Nucleus accumbens (tissue), 56 donors: ENCODE data around the gene CDKN1C.

Experiments
- DNase-seq, 56 donors: peaks; one replicate each; lab custom pipeline; 2025; lab: John Stamatoyannopoulos, UW

The CDKN1C gene

GRCh38 chr11:2890466-2891294 is 5.1 kb upstream of the CDKN1C start:
- no peak for DNase-seq

GRCh38 chr11:2889362-2890273 is 4.0 kb upstream of the CDKN1C start:
- DNase-seq, result no peak

DNA sequence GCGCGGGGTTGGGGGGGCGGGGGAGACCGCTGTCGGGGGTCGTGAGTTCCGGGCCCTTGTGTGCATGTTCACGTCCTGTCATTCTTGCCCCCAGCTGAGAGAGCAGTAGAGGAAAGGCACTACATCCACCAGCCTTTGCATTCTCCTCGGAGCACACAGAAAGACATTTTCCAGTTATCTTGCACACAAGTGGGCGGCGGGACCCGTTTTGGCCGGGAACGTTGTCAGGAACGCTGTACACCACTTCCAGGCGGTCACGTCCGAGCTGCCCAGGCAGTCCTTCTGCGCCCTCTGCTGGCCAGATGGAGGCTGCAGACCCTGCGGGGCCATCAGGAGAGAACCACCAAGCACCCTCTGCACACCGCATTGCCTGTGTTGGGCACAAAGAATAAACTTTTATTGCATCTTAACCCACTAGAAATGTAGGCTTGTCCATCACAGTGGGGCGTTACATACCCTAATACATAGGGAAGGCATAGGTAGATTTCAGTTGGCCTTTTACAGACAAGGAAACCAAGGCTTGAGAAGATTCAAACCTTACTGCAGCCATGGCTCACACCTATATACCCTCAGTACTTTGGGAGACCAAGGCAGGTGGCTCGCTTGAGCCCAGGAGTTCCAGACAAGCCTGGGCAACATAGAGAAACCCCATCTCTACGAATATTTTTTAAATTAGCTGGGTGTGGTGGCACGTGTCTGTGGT is 2.8 kb upstream of the CDKN1C start:
- peak in 53 of 56 donors; percentile 32 to 93 (median 76) for DNase-seq

DNA sequence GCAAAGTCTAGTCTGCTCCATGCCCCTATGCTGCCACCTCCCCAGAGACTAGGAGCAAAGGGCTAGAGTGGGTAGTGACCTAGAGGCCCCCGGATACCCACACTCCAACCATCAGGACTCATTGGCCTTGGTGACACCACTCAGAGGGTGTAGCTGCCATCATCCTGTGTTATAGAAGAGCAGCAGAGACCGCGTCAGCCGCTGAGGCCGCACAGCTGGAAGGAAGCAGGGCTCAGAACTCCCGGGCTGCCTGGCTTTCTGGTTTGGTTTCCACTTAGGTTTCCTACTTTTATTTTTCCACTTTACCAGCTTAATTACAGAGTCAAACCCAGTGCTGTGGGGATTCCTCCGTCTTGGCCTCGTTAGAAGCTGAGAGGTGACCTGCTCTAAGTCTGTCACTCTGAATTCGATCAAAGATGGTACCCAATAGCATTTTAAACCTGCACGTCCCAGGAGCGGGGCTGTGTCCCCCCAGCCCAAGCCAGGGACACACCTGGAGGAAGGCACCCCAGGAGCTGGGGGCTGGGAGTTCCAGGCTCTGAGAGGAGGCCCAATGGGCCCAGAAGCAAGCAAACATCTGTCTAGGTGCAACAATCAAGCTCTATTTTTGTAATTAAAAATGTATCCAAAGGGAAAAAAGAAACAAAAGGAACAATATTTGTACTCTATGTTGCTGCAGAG is 2.1 kb upstream of the CDKN1C start:
- DNase-seq, result no peak

DNA sequence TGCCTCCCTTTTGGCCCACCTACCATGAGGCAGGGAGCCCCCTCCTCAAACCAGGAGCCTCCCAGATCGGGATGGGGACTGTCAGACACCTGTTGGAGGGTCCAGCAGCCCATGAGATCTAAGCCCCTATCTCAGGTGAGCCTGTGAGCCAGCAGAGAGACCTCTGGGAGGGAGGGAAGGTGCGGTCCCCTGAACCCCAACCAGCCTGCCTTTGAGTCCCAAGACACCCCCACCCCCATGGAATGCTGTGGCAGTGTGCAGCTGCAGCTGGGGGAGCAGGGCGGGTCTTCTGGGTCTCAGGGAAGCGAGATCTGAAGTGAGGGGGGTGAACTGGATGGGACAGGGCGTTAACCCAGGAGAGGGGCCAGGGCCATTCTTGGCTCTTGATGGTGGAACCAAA is 1.4 kb upstream of the CDKN1C start:
- no peak for DNase-seq

- peak in 21 of 56 donors; percentile 32 to 78 (median 61) for DNase-seq
Measured at GRCh38 chr11:2886191-2886894, 768 bp upstream of the CDKN1C start.

DNA sequence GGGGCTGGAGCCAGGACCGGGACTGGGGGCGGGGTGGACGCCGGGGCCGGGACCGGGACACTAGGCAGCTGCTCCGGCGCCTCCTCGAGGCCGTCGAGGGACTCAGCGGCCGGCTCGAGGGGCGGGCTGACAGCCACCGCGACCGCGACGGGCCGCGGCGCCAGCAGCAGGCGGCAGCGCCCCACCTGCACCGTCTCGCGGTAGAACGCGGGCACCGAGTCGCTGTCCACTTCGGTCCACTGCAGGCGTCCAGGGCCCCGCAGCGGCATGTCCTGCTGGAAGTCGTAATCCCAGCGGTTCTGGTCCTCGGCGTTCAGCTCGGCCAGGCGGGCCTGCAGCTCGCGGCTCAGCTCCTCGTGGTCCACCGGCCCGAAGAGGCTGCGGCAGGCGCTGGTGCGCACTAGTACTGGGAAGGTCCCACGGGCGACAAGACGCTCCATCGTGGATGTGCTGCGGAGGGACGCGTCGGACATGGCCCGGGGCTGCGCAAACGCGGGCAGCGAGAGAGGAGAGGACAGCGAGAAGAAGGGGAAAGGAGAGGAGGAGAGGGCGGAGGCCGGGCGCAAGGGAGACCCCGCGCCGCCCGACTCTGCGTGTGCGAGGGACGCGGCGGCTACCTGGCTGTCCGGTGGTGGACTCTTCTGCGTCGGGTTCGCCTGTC is 428 bp downstream of the CDKN1C start:
- peak in 32 of 56 donors; percentile 18 to 79 (median 52) for DNase-seq

DNA sequence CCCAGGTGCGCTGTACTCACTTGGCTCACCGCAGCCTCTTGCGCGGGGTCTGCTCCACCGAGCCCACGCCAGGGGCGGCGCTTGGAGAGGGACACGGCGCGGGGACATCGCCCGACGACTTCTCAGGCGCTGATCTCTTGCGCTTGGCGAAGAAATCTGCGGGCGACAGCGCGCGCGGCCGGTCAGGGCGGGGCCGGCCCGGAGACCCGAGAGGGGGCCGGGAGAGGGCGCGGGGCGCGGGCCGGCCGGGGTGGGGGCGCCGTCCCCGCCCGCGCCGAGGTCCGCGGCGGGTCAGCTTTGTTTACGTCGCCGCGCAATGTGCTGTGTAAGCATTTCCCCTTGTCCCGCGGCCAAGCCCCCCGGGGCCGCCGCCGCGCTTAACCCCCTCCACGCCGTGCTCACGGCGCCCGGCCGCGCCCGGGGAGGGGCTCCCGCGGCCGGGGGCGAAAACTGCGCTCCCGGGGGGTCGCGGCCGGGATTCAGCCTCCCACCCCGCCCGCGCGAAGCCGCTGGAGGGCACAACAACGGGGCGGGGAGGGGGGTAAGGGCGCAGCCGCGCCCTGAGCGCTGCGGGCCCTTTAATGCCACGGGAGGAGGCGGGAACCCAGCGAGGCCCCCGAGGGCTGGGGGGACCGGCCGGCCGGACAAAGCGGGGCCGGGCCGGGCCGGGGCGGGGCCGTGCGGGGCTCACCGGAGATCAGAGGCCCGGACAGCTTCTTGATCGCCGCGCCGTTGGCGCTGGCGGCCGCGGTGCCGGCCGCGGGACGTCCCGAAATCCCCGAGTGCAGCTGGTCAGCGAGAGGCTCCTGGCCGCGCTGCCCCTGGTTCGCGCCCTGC is 1.4 kb downstream of the CDKN1C start:
- DNase-seq, result peak in 13 of 56 donors; percentile 12 to 65 (median 41)

- no peak for DNase-seq
Measured at GRCh38 chr11:2883640-2883978, 2.0 kb downstream of the CDKN1C start.

GRCh38 chr11:2882396-2883110 is 3.0 kb downstream of the CDKN1C start:
- no peak for DNase-seq

DNA sequence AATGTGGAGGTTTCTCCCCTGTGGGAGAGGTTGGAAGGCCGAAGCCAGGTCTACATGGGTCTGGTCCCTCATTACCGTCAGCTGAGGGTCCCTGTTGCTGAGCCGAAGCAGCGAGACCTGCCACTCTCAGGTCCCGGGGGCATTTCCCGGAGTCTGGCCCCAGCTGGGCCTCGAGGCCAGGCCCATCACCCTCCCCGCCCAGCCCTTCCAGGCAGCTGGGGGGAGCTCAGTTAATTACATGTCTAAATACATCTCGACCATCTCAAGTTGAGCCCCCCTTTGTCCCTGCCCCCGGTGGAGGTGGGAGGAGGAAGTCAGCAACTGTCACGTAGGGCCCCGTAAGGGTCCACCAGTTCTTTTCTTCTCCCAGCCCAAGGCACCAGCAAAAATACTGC is 3.6 kb downstream of the CDKN1C start:
- DNase-seq, result no peak

- DNase-seq, result no peak
Measured at GRCh38 chr11:2881076-2881980, 4.2 kb downstream of the CDKN1C start.

DNA sequence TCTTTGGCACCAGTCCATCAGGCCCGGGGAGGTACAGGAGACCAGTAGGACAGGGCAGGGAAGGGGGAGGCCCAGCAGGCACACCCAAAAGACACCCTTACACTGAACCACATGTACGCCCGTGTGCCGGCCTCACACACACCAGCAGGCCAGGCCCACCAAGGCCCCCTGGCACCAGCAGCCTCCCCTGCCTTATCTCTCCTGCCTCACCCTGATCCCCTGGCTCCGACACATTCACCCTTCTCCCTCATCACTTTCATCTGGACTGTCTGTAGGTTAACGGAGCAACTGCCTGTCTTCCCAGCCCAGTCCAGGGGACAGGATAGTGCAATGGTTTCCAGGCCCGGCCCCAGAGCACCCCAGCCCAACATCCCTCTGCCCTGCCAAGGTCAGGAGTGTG is 4.9 kb downstream of the CDKN1C start:
- no peak for DNase-seq

- DNase-seq, result no peak
Measured at GRCh38 chr11:2878782-2879181, 6.8 kb downstream of the CDKN1C start.

DNA sequence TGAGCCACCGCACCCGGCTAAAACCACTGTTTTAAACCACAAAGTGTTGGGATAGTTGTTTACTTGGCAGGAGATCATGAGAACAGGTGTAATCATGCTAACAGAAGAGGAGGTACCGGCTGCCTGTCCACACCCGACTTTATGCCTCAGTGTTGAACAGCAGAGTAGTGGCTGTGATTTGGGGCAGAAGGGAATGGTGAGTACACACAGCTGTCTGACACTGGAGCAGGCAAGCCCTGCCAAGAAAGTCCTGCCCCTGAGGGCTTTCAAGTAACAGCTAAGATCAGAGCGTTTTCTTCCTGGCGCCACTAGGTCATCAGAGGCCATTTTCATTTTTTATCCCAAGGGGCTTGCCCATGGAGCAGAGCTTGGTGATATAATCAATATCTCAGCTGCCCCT is 8.1 kb downstream of the CDKN1C start:
- no peak for DNase-seq

GRCh38 chr11:2874963-2875362 is 10.6 kb downstream of the CDKN1C start:
- DNase-seq, result no peak
